SW 1271 (cell line): ENCODE measurements around the gene ADGRD1.

Experiments used
- DNase-seq, 2 experiments: peaks; one replicate each; lab custom pipeline; 2025; lab: John Stamatoyannopoulos, UW

ADGRD1 gene

GRCh38 chr12:130966443-130967030 lies 12.8 kb downstream of the ADGRD1 start:
- DNase-seq: no peak

GRCh38 chr12:130967636-130968035 lies 13.9 kb downstream of the ADGRD1 start:
- DNase-seq: no peak

GRCh38 chr12:130968611-130969010 lies 14.9 kb downstream of the ADGRD1 start:
- no peak for DNase-seq

- DNase-seq: no peak
Measured at GRCh38 chr12:130969223-130969622, 15.5 kb downstream of the ADGRD1 start.

- no peak for DNase-seq
Measured at GRCh38 chr12:130970165-130970907, 16.6 kb downstream of the ADGRD1 start.

GRCh38 chr12:130970908-130971233 lies 17.2 kb downstream of the ADGRD1 start:
- DNase-seq: no peak

- DNase-seq: no peak
Measured at GRCh38 chr12:130971925-130972585, 18.3 kb downstream of the ADGRD1 start.

- DNase-seq: no peak
Measured at GRCh38 chr12:130972586-130972950, 18.9 kb downstream of the ADGRD1 start.

GRCh38 chr12:130973109-130973508 lies 19.4 kb downstream of the ADGRD1 start:
- no peak for DNase-seq

GRCh38 chr12:130973906-130974305 lies 20.2 kb downstream of the ADGRD1 start:
- DNase-seq: no peak

GRCh38 chr12:130975116-130975515 lies 21.4 kb downstream of the ADGRD1 start:
- DNase-seq: no peak

- DNase-seq: no peak
Measured at GRCh38 chr12:130976171-130976720, 22.5 kb downstream of the ADGRD1 start.

GRCh38 chr12:130977046-130977742 lies 23.5 kb downstream of the ADGRD1 start:
- DNase-seq: no peak

- no peak for DNase-seq
Measured at GRCh38 chr12:130977743-130978095, 24.0 kb downstream of the ADGRD1 start.

GRCh38 chr12:130978785-130979184 lies 25.1 kb downstream of the ADGRD1 start:
- no peak for DNase-seq

GRCh38 chr12:130981074-130981742 lies 27.5 kb downstream of the ADGRD1 start:
- DNase-seq: no peak

GRCh38 chr12:130981911-130982310 lies 28.2 kb downstream of the ADGRD1 start:
- DNase-seq: no peak

- no peak for DNase-seq
Measured at GRCh38 chr12:130982565-130983225, 29.0 kb downstream of the ADGRD1 start.

- DNase-seq: no peak
Measured at GRCh38 chr12:130983328-130984017, 29.8 kb downstream of the ADGRD1 start.

- DNase-seq: no peak
Measured at GRCh38 chr12:130984183-130985058, 30.7 kb downstream of the ADGRD1 start.
